Measurements from ENCODE around the gene PHB1. TPM values are rescaled to one million over a fixed set of nuclear protein-coding genes. Genes with fewer than 3 reads are reported as not detected.

Gene PHB1
- total and polyA plus RNA-seq, 2 experiments from 2014 or later, result 194 to 211 TPM

DNA sequence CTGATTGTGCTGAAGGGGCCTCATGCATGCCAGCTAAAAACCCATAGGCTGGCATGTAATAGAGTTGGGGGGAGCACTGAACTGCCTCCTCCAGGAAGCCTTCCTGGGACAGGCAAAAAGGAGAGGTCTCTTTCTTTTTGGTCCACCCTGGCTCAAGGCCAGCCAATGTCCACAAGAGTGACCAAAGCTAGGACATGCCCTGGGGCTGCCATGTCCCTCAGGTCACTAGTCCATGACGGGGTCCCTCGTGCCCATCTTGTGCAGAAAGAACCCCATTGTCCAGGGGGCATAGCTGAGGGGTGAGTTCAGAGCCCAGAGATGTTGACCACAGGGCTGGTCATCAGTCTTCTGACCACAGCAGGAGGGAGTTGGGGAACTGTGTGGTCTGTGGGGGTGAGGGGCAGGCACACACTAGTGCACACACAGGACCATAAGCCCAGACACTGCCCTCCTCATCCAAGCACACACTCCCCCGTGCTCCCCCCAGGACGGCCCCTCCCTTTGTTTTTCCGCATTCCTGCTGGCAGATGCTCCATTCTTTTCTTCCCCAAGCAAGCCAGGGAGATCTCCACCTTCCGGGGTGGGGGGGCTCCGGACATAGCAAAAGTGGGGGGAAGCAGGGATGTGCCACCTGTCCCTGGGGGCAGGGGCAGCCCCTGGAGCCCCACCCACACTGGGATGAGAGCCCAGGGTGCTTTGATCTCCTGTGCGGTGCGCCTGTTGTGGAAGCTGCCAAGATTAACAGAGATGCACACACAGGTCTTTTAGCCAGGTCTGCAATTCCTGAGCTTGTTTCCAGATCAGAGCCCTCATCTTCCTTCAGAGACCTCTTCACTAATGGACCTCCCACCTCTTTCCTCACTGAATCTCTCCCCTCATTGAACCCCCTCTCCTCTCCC lies 25.2 kb upstream of the PHB1 start (continued):
- TF ChIP-seq, protein P1, sequence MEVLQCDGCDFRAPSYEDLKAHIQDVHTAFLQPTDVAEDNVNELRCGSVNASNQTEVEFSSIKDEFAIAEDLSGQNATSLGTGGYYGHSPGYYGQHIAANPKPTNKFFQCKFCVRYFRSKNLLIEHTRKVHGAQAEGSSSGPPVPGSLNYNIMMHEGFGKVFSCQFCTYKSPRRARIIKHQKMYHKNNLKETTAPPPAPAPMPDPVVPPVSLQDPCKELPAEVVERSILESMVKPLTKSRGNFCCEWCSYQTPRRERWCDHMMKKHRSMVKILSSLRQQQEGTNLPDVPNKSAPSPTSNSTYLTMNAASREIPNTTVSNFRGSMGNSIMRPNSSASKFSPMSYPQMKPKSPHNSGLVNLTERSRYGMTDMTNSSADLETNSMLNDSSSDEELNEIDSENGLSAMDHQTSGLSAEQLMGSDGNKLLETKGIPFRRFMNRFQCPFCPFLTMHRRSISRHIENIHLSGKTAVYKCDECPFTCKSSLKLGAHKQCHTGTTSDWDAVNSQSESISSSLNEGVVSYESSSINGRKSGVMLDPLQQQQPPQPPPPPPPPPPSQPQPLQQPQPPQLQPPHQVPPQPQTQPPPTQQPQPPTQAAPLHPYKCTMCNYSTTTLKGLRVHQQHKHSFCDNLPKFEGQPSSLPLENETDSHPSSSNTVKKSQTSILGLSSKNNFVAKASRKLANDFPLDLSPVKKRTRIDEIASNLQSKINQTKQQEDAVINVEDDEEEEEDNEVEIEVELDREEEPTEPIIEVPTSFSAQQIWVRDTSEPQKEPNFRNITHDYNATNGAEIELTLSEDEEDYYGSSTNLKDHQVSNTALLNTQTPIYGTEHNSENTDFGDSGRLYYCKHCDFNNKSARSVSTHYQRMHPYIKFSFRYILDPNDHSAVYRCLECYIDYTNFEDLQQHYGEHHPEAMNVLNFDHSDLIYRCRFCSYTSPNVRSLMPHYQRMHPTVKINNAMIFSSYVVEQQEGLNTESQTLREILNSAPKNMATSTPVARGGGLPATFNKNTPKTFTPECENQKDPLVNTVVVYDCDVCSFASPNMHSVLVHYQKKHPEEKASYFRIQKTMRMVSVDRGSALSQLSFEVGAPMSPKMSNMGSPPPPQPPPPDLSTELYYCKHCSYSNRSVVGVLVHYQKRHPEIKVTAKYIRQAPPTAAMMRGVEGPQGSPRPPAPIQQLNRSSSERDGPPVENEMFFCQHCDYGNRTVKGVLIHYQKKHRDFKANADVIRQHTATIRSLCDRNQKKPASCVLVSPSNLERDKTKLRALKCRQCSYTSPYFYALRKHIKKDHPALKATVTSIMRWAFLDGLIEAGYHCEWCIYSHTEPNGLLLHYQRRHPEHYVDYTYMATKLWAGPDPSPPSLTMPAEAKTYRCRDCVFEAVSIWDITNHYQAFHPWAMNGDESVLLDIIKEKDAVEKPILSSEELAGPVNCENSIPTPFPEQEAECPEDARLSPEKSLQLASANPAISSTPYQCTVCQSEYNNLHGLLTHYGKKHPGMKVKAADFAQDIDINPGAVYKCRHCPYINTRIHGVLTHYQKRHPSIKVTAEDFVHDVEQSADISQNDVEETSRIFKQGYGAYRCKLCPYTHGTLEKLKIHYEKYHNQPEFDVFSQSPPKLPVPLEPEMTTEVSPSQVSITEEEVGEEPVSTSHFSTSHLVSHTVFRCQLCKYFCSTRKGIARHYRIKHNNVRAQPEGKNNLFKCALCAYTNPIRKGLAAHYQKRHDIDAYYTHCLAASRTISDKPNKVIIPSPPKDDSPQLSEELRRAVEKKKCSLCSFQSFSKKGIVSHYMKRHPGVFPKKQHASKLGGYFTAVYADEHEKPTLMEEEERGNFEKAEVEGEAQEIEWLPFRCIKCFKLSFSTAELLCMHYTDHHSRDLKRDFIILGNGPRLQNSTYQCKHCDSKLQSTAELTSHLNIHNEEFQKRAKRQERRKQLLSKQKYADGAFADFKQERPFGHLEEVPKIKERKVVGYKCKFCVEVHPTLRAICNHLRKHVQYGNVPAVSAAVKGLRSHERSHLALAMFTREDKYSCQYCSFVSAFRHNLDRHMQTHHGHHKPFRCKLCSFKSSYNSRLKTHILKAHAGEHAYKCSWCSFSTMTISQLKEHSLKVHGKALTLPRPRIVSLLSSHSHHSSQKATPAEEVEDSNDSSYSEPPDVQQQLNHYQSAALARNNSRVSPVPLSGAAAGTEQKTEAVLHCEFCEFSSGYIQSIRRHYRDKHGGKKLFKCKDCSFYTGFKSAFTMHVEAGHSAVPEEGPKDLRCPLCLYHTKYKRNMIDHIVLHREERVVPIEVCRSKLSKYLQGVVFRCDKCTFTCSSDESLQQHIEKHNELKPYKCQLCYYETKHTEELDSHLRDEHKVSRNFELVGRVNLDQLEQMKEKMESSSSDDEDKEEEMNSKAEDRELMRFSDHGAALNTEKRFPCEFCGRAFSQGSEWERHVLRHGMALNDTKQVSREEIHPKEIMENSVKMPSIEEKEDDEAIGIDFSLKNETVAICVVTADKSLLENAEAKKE (CRISPR knock-in tag; IDR thresholded peaks at IDR 0.05), result no peak
- TF ChIP-seq ZNF331 (CRISPR knock-in tag; IDR thresholded peaks at IDR 0.05; ENCODE audit: low read depth), result no peak
- TF ChIP-seq, protein P2, sequence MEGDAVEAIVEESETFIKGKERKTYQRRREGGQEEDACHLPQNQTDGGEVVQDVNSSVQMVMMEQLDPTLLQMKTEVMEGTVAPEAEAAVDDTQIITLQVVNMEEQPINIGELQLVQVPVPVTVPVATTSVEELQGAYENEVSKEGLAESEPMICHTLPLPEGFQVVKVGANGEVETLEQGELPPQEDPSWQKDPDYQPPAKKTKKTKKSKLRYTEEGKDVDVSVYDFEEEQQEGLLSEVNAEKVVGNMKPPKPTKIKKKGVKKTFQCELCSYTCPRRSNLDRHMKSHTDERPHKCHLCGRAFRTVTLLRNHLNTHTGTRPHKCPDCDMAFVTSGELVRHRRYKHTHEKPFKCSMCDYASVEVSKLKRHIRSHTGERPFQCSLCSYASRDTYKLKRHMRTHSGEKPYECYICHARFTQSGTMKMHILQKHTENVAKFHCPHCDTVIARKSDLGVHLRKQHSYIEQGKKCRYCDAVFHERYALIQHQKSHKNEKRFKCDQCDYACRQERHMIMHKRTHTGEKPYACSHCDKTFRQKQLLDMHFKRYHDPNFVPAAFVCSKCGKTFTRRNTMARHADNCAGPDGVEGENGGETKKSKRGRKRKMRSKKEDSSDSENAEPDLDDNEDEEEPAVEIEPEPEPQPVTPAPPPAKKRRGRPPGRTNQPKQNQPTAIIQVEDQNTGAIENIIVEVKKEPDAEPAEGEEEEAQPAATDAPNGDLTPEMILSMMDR (conservative IDR thresholded peaks at IDR 0.05; ENCODE audit: low read depth in 2 of 2), result no peak
- no peak for TF ChIP-seq NANOG (IDR thresholded peaks at IDR 0.05; ENCODE audit: borderline replicate concordance)
- TF ChIP-seq STAT1 (IDR thresholded peaks at IDR 0.05; ENCODE audit: unreplicated experiment), result no peak

DNA sequence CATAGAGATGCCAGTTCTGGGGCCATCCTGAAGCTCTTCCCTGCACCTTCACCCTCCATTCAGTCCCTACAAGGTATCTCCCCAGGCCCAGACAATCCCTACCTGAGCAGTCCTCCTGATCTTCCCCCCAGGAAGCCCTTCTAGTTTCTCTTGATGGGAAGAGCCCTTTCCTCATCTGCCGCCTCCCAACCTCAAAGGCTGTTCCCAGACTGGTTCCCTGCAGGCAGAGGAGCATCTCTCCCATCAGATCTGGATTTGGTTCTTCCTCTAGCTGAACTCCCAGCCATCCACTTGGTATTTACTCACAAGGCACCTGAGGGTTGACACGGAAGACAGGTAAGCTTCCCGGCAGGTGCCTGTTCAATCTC lies 24.6 kb upstream of the PHB1 start:
- Mint-ChIP-seq H3K4me3 (peak overlapping the region; percentile 60), H3K27ac (no peak overlapping the region), H3K9me3 (no peaks in the 10 kb centered on the region), H3K27me3 (ENCODE audit: insufficient read depth, low read depth, poor library complexity) (peaks cover 29% of the 10 kb centered on the region), H3K4me1 (peaks cover 29% of the 10 kb centered on the region), H3K36me3 (ENCODE audit: low read depth) (no peaks in the 10 kb centered on the region)
- Histone ChIP-seq H3K9me2 (ENCODE audit: insufficient read depth) (0 out of 2 replicates have a peak, but pooled peaks cover 2% of the 10 kb centered on the region), H4K20me1 (replicated peaks; ENCODE audit: insufficient read depth) (no peaks in the 10 kb centered on the region), H3K4me3 (peak overlapping the region; percentile 76), H3K4me1 (ENCODE audit: insufficient read depth) (peaks cover 22% of the 10 kb centered on the region; the same call in 1 of the 2 replicates), H3K36me3 (ENCODE audit: insufficient read depth) (peaks cover 3% of the 10 kb centered on the region; the same call in 1 of the 2 replicates), H3F3A (replicated peaks; ENCODE audit: low read depth) (no peaks in the 10 kb centered on the region), H3K27ac (ENCODE audit: low read depth) (no peak overlapping the region), H2AFZ (peak overlapping the region; percentile 99), H3K79me2 (replicated peaks; ENCODE audit: insufficient read depth) (no peaks in the 10 kb centered on the region), H3K4me2 (peak overlapping the region; percentile 94), H3K27me3 (ENCODE audit: insufficient read depth) (peaks cover 27% of the 10 kb centered on the region)
- no peak for ATAC-seq
- no peak for DNase-seq (ENCODE audit: low spot score)
- TF ChIP-seq ZNF331 (CRISPR knock-in tag; IDR thresholded peaks at IDR 0.05; ENCODE audit: low read depth) (no peak), EZH2phosphoT487 (IDR thresholded peaks at IDR 0.05; ENCODE audit: unreplicated experiment) (no peak), STAT1 (IDR thresholded peaks at IDR 0.05; ENCODE audit: unreplicated experiment) (no peak), NANOG (IDR thresholded peaks at IDR 0.05; ENCODE audit: borderline replicate concordance) (no peak)

Measured in GM23338 (cell line).